Epidermal melanocyte (primary cell): ENCODE data around the gene SMIM3.
"Not testable (repeated sequence)": the region's sequence is repeated elsewhere in the genome, so short reads cannot be mapped to it uniquely, and the experiment has no call there.

ENCODE experiments used
- DNase-seq: peaks from one replicate; pipeline ENCODE4 v3.0.0; 2011; ENCODE audit warnings: low spot score; ENCODE audit not compliant: insufficient read length

The SMIM3 gene

DNA sequence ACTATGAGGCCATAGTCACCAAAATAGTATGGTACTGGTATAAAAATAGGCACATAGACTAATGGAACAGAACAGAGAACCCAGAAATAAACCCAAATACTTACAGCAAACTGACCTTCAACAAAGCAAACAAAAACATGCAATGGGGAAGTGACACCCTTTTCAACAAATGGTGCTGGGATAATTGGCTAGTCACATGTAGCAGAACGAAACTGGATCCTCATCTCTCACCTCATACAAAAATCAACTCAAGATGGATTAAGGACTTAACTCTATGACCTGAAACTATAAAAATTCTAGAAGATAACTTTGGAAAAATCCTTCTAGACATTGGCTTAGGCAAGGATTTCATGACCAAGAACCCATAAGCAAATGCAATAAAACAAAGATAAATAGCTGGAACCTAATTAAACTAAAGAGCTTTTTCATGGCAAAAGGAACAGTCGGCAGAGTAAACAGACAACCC is 14.9 kb downstream of the SMIM3 start:
- DNase-seq, result not testable (repeated sequence)

GRCh38 chr5:150794927-150795326 is 16.4 kb downstream of the SMIM3 start:
- DNase-seq, result no peak

GRCh38 chr5:150797384-150797783 is 18.8 kb downstream of the SMIM3 start:
- no peak for DNase-seq

GRCh38 chr5:150801117-150801927 is 22.8 kb downstream of the SMIM3 start:
- peak; percentile 43 for DNase-seq

DNA sequence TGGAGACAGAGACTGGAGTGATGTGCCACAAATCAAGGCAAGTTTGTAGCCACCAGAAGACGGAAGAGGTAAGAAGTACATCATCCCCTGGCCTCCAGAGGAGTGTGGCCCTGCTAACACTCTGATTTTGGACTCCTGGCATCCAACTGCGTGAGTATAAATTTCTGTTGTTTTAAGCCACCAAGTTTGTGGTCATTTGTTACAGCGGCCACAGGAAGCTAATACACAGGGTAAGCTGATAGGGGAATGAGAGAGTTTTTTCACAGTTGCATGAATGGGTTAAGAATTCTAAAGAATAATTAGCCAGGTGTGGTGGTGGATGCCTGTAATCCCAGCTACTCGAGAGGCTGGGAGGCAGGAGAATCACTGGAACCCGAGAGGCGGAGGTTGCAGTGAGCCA is 25.8 kb downstream of the SMIM3 start:
- no peak for DNase-seq

DNA sequence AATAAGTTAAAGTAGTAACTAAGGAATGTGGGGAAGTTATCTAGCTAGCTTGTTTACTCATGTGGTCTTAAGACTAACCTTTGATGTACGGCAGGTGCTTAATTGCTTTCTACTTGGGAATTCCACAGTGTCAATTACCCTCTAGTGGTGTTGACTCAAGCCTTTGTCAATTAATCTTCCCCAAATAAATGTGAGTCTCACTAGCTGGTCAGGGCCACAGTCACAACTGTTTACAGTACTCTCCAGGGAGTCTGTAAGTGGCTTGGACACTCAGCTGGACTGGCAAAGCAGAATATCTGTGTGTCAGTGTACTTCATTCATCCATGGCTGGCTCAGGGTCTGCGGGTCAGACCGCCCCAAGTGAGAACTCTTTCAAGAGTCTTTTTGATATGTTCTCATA is 30.8 kb downstream of the SMIM3 start:
- no peak for DNase-seq

GRCh38 chr5:150815010-150815409 is 36.5 kb downstream of the SMIM3 start:
- DNase-seq, result no peak

GRCh38 chr5:150816946-150817345 is 38.4 kb downstream of the SMIM3 start:
- DNase-seq, result no peak

GRCh38 chr5:150829744-150830143 is 51.2 kb downstream of the SMIM3 start:
- DNase-seq, result no peak

- DNase-seq, result not testable (repeated sequence)
Measured at GRCh38 chr5:150831821-150832220, 53.3 kb downstream of the SMIM3 start.

DNA sequence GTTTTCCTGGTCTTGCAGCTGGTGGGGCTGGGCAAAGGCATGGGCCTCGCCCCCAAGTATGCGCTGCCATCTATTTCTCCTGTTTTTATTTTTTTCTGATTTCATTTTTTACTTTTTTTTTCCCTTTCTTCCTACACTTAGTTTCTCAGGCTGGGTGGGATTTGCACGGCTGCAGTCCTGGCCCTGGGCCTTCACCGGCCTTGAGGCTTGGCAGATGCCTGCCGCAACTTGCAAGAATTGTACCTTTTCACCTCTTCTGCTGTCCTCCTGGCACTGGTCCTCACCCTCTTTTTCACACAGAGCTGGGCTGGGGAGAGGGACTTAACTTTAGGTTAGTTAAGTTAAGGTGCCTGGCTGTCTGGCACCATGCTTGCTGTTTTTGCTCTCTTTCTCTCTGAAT is 57.5 kb downstream of the SMIM3 start:
- no peak for DNase-seq

DNA sequence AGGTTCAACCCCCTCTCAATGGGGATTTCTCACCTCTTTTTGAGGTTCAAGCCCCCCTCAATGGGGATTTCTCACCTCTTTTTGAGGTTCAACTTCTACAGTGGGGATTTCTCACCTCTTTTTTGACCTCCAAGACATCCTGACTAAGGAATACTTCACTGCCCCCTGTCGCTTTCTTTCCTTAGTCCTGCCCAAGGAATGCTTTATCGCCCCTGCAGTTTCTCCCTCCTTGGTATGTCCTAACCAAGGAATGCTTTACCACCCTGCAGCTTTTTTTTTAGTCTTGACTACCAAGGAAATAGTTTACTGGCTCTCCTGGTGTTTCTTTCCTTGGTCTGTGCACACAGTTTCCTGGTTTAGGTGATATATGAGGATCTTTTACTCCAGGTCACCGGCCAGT is 58.1 kb downstream of the SMIM3 start:
- no peak for DNase-seq

- DNase-seq, result not testable (repeated sequence)
Measured at GRCh38 chr5:150845185-150845859, 66.8 kb downstream of the SMIM3 start.

DNA sequence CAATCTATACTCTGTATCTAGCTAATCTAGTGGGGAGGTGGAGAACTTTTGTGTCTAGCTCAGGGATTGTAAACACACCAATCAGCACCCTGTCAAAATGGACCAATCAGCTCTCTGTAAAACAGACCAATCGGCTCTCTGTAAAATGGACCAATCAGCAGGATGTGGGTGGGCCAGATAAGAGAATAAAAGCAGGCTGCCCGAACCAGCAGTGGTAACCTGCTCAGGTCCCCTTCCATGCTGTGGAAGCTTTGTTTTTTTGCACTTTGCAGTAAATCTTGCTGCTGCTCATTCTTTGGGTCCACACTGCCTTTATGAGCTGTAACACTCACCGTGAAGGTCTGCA is 67.7 kb downstream of the SMIM3 start, which contains the start of gene IRGM:
TSS of gene IRGM (plus strand) at position 214 of the 346 bp plus-strand sequence. CDS start 1,603 bp downstream, outside the sequence.
- DNase-seq, result not testable (repeated sequence)
